Testis (tissue), 2 donors: ENCODE data around the gene TPP1.

Experiments
- POLR2A ChIP-seq: fragments of 450-650 bp; IDR thresholded peaks from one replicate; pipeline ENCODE4 v1.6.1; 2017; ENCODE audit warnings: antibody characterized with exemption, mild to moderate bottlenecking, moderate library complexity
- TF ChIP-seq, protein P1 (sequence below), 3 experiments: fragments of 450-650 bp in 2 of 3; fragments of 200-600 bp in 1 of 3; sonication (generic) in 1 of 3; IDR thresholded peaks; one replicate each; pipeline ENCODE4 v1.5.1; 2016 to 2019; ENCODE audit warnings: antibody characterized with exemption in 3 of 3, mild to moderate bottlenecking in 2 of 3, moderate library complexity in 1 of 3

DNA sequence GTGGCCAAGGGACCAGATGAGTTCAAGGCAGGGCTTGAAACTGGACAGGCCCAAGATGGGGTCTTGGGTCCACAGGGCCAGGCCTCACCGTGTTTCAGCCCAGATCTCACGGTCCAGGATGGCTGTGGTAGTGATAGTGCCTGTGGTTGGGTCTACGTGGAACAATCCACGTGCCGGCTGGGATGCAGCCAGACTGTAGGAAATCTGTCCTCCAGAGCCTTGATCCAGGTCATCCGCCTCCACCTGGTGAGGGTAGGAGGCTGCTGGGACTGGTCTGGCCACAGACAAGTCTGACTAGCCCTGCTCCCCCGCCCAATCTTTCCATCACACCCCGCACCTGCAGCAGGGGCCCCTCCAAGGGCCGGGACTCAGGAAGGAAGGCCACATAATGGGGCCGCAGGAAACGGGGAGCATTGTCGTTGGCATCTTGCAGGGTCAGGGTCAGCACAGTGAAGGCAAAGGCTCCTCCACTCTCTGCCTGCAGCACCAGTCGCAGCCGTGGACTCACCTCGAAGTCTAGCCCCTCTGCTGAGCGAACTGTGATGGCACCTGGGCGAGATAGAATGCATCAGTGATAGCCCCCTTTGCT, 6.7 kb upstream of the TPP1 start:
- TF ChIP-seq, protein P1, sequence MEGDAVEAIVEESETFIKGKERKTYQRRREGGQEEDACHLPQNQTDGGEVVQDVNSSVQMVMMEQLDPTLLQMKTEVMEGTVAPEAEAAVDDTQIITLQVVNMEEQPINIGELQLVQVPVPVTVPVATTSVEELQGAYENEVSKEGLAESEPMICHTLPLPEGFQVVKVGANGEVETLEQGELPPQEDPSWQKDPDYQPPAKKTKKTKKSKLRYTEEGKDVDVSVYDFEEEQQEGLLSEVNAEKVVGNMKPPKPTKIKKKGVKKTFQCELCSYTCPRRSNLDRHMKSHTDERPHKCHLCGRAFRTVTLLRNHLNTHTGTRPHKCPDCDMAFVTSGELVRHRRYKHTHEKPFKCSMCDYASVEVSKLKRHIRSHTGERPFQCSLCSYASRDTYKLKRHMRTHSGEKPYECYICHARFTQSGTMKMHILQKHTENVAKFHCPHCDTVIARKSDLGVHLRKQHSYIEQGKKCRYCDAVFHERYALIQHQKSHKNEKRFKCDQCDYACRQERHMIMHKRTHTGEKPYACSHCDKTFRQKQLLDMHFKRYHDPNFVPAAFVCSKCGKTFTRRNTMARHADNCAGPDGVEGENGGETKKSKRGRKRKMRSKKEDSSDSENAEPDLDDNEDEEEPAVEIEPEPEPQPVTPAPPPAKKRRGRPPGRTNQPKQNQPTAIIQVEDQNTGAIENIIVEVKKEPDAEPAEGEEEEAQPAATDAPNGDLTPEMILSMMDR (IDR thresholded peaks at IDR 0.05): no peak
- TF ChIP-seq POLR2A: no peak
